ENCODE results near the gene MSMB.

GRCh38 chr10:46077731-46078413, 31.8 kb upstream of the MSMB start:
- no peak for TF ChIP-seq CTCF (IDR thresholded peaks at IDR 0.05)
- TF ChIP-seq EZH2 (IDR thresholded peaks at IDR 0.05), result no peak
